Transverse colon (tissue), 4 donors: ENCODE measurements around the gene GDPD5. TPM values are rescaled to one million over a fixed set of nuclear protein-coding genes. Genes with fewer than 3 reads are reported as not detected.
A peak's percentile ranks its signal among the peaks of the same experiment; 100 is the strongest.

Experiments used
- DNase-seq: peaks from one replicate; pipeline ENCODE4 v3.0.0-alpha.2; 2019
- H3K27ac ChIP-seq, 4 donors: fragments of 200-600 bp; sonication (generic); 2 replicates each; pipeline ENCODE4 v1.5.1; 2016 to 2018; ENCODE audit warnings: inconsistent platforms in 4 of 4
- H3K27me3 ChIP-seq: fragments of 200-600 bp; sonication (generic); 2 replicates; pipeline ENCODE4 v1.5.1; 2017; ENCODE audit warnings: inconsistent platforms
- H3K36me3 ChIP-seq, 4 donors: fragments of 200-600 bp; sonication (generic); 2 replicates each; pipeline ENCODE4 v1.5.1; 2017 to 2019; ENCODE audit warnings: inconsistent platforms in 4 of 4
- H3K4me1 ChIP-seq, 4 donors: fragments of 200-600 bp; sonication (generic); 2 replicates each; pipeline ENCODE4 v1.5.1; 2017 to 2020; ENCODE audit warnings: inconsistent platforms in 4 of 4
- H3K4me3 ChIP-seq, 4 donors: fragments of 200-600 bp; sonication (generic); 1 replicate in 1 of 4; 2 replicates in 3 of 4; pipeline versions ENCODE4 v1.5.1 to v1.6.1; 2017 to 2019; ENCODE audit warnings: inconsistent platforms in 4 of 4
- H3K9me3 ChIP-seq, 2 donors: fragments of 200-600 bp; sonication (generic); 2 replicates each; pipeline ENCODE4 v1.5.1; 2017 to 2019; ENCODE audit warnings: inconsistent platforms in 2 of 2
- CTCF ChIP-seq, 5 experiments: fragments of 200-600 bp in 3 of 5; fragments of 450-650 bp in 2 of 5; sonication (generic) in 3 of 5; IDR thresholded peaks; 1 replicate in 2 of 5; 2 replicates in 3 of 5; pipeline ENCODE4 v1.5.1; 2016 to 2017; ENCODE audit warnings: antibody characterized with exemption in 5 of 5, inconsistent platforms in 3 of 5, mild to moderate bottlenecking in 2 of 5, moderate library complexity in 1 of 5
- EP300 ChIP-seq: sonication (generic); formaldehyde crosslinking; IDR thresholded peaks from one replicate; pipeline ENCODE4 v1.6.1; 2017; ENCODE audit warnings: antibody characterized with exemption, low read depth
- POLR2A ChIP-seq: fragments of 450-650 bp; IDR thresholded peaks from one replicate; pipeline ENCODE4 v1.6.1; 2016; ENCODE audit warnings: antibody characterized with exemption, mild to moderate bottlenecking, moderate library complexity
- POLR2AphosphoS5 ChIP-seq, 3 donors: sonication (generic); formaldehyde crosslinking; IDR thresholded peaks; one replicate each; pipeline ENCODE4 v1.6.1; 2016; ENCODE audit warnings: antibody characterized with exemption in 3 of 3
- WGBS, 2 donors: methylation state at CpG; one replicate each; pipeline ENCODE4 v1.1.5; 2018; ENCODE audit warnings: low coverage in 1 of 2; 5-methylcytosine and 5-hydroxymethylcytosine counted together
- in situ Hi-C, 4 donors: fragments of 200-750 bp; cut with MboI; loops; one replicate each; pipeline versions ENCODE4 v1.15.0 to v1.15.1; 2017; ENCODE audit warnings: low sequenced_read_pairs in 3 of 4, low pct_ligation_motif_present in 1 of 4, low pct_unique_long_range_greater_than_20kb in 1 of 4
- intact Hi-C: fragments of 100-400 bp; cut with DNase I; formaldehyde crosslinking; loops from one replicate; pipeline ENCODE4 v1.15.1; 2023; ENCODE audit warnings: low total_unique reads
- total RNA-seq, 4 donors: library from RNA; depleted of rRNA; stranded (reverse); fragments of >200 nt; gene quantifications; one replicate each; pipeline ENCODE4 v1.1.0, GENCODE V29; 2016

The GDPD5 gene
- total RNA-seq, 4 donors from 2014 or later = 3.7 to 10.1 (median 7.1) TPM; not detected in 1

DNA sequence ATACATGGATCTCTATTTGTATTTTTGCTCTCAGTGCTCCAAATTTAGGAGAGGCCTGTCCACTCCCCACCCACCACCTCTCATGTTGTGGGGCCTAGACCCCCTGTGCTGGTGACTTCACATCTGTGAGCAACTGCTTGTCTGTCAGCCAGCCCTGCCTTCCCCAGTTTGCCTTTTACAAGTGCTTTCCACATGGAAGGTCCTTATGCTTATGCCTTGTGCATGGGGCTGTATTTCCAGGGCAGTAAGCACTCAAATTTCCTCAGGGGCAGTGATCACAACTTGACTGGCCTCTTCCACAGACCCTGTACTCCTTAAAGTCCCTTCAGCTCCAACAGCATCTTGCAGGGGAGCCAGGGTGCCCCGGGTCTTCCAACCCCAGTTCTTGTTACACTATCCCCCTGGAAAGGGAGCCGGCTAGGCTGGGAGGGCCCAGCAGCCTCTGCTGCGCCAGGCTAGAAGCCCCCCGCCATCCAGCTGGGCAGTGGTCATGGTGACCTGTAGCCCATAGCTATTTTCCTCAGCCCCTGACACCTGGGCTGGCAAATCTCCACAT is 29.9 kb downstream of the GDPD5 start:
- TF ChIP-seq POLR2AphosphoS5 (IDR thresholded peaks at IDR 0.05) (no peak), CTCF (IDR thresholded peaks at IDR 0.05) (no peak), POLR2A (no peak), EP300 (no peak)
- H3K27me3 ChIP-seq = no peaks in the 10 kb centered on the region
- in situ Hi-C loops (no loop called here), intact Hi-C loops (no loop called here)
- 72% methylated on average over 4 of the region's 4 CpGs; no CpG with 5 or more reads in 1 of the 2 donors for WGBS, 2 donors
- no peak for DNase-seq
- no peaks in the 10 kb centered on the region for H3K36me3 ChIP-seq
- H3K9me3 ChIP-seq = no peaks in the 10 kb centered on the region
- peaks cover 0 to 12% (median 8%) of the 10 kb centered on the region in 4 donors for H3K4me1 ChIP-seq
- no peak overlapping the region for H3K27ac ChIP-seq
- no peak overlapping the region for H3K4me3 ChIP-seq

DNA sequence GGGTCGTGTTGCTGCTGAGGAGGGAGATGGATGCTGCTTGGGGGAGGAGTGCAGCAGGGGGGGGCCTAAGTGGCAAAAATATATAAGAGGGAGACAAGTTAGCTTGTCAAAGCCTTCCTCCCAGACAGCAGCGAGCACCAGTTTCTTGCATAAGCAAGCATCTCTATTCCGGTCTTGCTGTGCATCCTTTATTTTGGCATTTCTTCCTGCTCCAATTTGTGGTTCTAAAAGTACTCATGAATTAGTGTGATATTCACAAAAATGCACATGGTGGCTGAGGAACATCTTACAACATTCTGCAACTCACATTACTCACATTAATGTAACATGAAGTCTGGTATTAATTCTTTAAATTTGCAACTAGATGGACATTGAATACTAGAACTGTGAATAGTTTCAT is 32.1 kb downstream of the GDPD5 start:
- 85 to 88% methylated on average over 3 of the region's 3 CpGs for WGBS, 2 donors
- intact Hi-C loops = no loop called here
- no peaks in the 10 kb centered on the region for H3K27me3 ChIP-seq
- in situ Hi-C loops = no loop called here
- H3K4me3 ChIP-seq = no peak overlapping the region
- H3K4me1 ChIP-seq = no peaks in the 10 kb centered on the region
- no peaks in the 10 kb centered on the region for H3K9me3 ChIP-seq
- TF ChIP-seq POLR2AphosphoS5 (IDR thresholded peaks at IDR 0.05) (no peak), CTCF (IDR thresholded peaks at IDR 0.05) (no peak), EP300 (no peak), POLR2A (no peak)
- DNase-seq = no peak
- H3K36me3 ChIP-seq = no peaks in the 10 kb centered on the region
- H3K27ac ChIP-seq = no peak overlapping the region

DNA sequence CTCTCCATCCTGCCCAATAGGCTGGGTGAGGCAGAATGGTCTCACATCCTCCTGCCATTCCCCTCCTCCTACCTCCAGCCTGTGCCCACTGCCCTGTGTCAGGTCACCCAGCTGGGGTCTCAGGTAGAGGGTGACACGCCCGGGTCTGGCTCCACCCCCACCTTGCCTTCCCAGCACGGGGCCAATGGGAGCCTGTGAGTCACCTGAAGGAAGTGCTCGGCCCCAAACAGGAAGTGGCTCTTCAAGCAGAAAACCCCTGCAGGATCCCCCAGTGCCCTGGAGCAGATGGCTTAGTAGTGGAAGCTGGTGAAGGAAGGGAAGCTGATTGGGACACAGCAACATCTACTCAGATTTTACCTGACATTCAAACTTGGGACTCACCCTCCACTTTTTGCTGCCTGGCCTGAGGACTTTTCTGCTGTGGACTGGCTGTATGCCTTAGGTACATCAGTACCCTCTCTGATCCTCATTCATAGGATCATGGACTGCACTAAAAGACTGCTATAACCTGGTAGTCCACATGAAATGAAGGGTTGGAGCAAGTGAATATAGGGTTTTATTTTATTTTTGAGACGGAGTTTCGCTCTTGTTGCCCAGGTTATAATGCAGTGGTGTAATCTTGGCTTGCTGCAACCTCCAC is 33.4 kb downstream of the GDPD5 start:
- TF ChIP-seq EP300 (no peak), POLR2AphosphoS5 (IDR thresholded peaks at IDR 0.05) (no peak), POLR2A (no peak), CTCF (IDR thresholded peaks at IDR 0.05) (no peak)
- Histone ChIP-seq H3K4me3 (no peak overlapping the region), H3K36me3 (no peaks in the 10 kb centered on the region), H3K9me3 (no peaks in the 10 kb centered on the region), H3K4me1 (no peaks in the 10 kb centered on the region), H3K27me3 (no peaks in the 10 kb centered on the region), H3K27ac (no peak overlapping the region)
- in situ Hi-C loops (no loop called here), intact Hi-C loops (no loop called here)
- peak; percentile 32 for DNase-seq
- 58% methylated on average over 6 of the region's 6 CpGs; no CpG with 5 or more reads in 1 of the 2 donors for WGBS, 2 donors

DNA sequence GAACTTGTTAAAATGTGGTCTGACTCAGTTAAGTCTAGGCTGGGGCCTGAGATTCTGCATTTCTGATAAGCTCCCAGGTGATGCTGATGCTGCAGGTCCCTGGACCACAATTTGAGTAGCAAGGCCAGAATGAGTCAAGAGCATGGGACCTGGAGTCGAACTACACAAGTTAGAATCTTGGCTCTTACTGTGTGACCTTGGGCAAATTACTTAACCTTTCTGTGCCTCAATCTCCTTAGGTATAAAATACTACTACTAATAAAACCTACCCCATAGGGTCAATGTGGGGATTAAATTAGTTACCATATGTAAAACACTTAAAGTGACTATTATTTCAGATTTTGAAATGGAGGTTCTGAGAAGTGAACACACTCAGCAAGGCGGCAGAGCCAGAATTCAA is 34.3 kb downstream of the GDPD5 start:
- WGBS, 2 donors = 91% methylated on average over 2 of the region's 2 CpGs; no CpG with 5 or more reads in 1 of the 2 donors
- in situ Hi-C loops = no loop called here
- no peaks in the 10 kb centered on the region for H3K4me1 ChIP-seq

More for the DNA sequence above, 34.3 kb downstream of the GDPD5 start:
- no peak overlapping the region for H3K4me3 ChIP-seq
- H3K27ac ChIP-seq = no peak overlapping the region
- no peak for DNase-seq
- TF ChIP-seq POLR2A (no peak), EP300 (no peak), POLR2AphosphoS5 (IDR thresholded peaks at IDR 0.05) (no peak), CTCF (IDR thresholded peaks at IDR 0.05) (no peak)
- no peaks in the 10 kb centered on the region for H3K9me3 ChIP-seq
- intact Hi-C loops = no loop called here
- H3K27me3 ChIP-seq = no peaks in the 10 kb centered on the region
- no peaks in the 10 kb centered on the region for H3K36me3 ChIP-seq
